ENCODE measurements around the gene LRRC4C.

GRCh38 chr11:40290171-40290631 is 1169.3 kb downstream of the LRRC4C start:
- TF ChIP-seq EP300 (IDR thresholded peaks at IDR 0.05) (no peak), POLR2A (IDR thresholded peaks at IDR 0.05) (no peak), POLR2AphosphoS5 (IDR thresholded peaks at IDR 0.05) (no peak)
